Measurements from ENCODE around the gene ATG7.

The ATG7 gene

GRCh38 chr3:11544412-11545181 is 272.4 kb downstream of the ATG7 start:
- no peak for DNase-seq (ENCODE audit: extremely low read depth, low read depth)
- TF ChIP-seq, protein P1, sequence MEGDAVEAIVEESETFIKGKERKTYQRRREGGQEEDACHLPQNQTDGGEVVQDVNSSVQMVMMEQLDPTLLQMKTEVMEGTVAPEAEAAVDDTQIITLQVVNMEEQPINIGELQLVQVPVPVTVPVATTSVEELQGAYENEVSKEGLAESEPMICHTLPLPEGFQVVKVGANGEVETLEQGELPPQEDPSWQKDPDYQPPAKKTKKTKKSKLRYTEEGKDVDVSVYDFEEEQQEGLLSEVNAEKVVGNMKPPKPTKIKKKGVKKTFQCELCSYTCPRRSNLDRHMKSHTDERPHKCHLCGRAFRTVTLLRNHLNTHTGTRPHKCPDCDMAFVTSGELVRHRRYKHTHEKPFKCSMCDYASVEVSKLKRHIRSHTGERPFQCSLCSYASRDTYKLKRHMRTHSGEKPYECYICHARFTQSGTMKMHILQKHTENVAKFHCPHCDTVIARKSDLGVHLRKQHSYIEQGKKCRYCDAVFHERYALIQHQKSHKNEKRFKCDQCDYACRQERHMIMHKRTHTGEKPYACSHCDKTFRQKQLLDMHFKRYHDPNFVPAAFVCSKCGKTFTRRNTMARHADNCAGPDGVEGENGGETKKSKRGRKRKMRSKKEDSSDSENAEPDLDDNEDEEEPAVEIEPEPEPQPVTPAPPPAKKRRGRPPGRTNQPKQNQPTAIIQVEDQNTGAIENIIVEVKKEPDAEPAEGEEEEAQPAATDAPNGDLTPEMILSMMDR (IDR thresholded peaks at IDR 0.05; ENCODE audit: low read depth, low read length, missing control alignments), result no peak
- H3K4me3 ChIP-seq (replicated peaks; ENCODE audit: low read depth, low read length), result no peak overlapping the region

GRCh38 chr3:11545186-11545851 is 273.1 kb downstream of the ATG7 start:
- no peak overlapping the region for H3K4me3 ChIP-seq (replicated peaks; ENCODE audit: low read depth, low read length)
- TF ChIP-seq, protein P1 (IDR thresholded peaks at IDR 0.05; ENCODE audit: low read depth, low read length, missing control alignments), result no peak
- no peak for DNase-seq (ENCODE audit: extremely low read depth, low read depth)

DNA sequence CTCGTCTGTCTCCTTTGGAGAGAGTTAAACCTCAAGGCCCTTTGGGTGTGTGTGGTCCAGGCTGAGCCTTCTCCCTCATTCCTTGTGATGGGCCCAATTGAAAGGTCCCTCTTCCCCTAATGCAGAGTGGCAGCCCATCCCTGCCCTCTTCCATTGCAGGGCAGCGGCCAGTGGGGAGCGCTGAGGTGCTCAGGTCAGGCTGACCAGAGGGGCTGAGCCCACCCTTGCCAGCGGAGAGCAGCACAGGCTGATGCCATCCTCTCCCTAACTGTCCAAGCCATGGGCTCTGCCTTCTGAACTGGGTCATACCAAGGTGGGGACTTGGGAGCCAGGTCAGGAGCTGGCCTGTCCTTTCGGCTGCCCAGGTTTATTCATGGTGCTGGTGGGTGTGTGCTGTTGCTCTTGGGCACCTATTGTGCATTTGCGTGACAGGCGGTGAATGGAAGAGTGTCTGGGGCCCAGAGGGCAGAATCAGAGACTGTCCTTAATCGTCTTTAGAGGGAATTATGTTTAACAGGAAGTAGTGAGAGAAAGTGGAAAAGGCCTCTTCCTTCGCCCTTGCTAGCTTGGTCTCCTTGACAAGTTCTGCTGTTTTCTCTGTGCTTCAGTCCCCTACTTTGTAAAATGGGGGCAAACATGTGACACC is 274.6 kb downstream of the ATG7 start:
- TF ChIP-seq, protein P1 (IDR thresholded peaks at IDR 0.05; ENCODE audit: low read depth, low read length, missing control alignments), result no peak
- no peak for DNase-seq (ENCODE audit: extremely low read depth, low read depth)
- no peak overlapping the region for H3K4me3 ChIP-seq (replicated peaks; ENCODE audit: low read depth, low read length)

- TF ChIP-seq, protein P1 (IDR thresholded peaks at IDR 0.05; ENCODE audit: low read depth, low read length, missing control alignments), result no peak
- no peak overlapping the region for H3K4me3 ChIP-seq (replicated peaks; ENCODE audit: low read depth, low read length)
- DNase-seq (ENCODE audit: extremely low read depth, low read depth), result no peak
Measured at GRCh38 chr3:11547498-11547897, 275.3 kb downstream of the ATG7 start.

- no peak for DNase-seq (ENCODE audit: extremely low read depth, low read depth)
- H3K4me3 ChIP-seq (replicated peaks; ENCODE audit: low read depth, low read length), result no peak overlapping the region
- TF ChIP-seq, protein P1 (IDR thresholded peaks at IDR 0.05; ENCODE audit: low read depth, low read length, missing control alignments), result no peak
Measured at GRCh38 chr3:11548721-11549131, 276.5 kb downstream of the ATG7 start.

- H3K4me3 ChIP-seq (replicated peaks; ENCODE audit: low read depth, low read length), result no peak overlapping the region
- no peak for DNase-seq (ENCODE audit: extremely low read depth, low read depth)
- TF ChIP-seq, protein P1 (IDR thresholded peaks at IDR 0.05; ENCODE audit: low read depth, low read length, missing control alignments), result no peak
Measured at GRCh38 chr3:11549580-11550140, 277.5 kb downstream of the ATG7 start.
